Skin of body (tissue), 2 donors: ENCODE measurements around the gene SERPINA3. TPM values are rescaled to one million over a fixed set of nuclear protein-coding genes. Genes with fewer than 3 reads are reported as not detected.
"Not testable (repeated sequence)": the region's sequence is repeated elsewhere in the genome, so short reads cannot be mapped to it uniquely, and the experiment has no call there.

Experiments used
- DNase-seq: peaks from one replicate; lab custom pipeline; 2025; lab: John Stamatoyannopoulos, UW
- total RNA-seq: library from RNA; depleted of rRNA; stranded (reverse); fragments of >200 nt; gene quantifications from one replicate; pipeline ENCODE4 v1.2.3, GENCODE V29; 2014

SERPINA3 gene
- total RNA-seq, 1 donor from 2014 or later = 14.0 TPM

GRCh38 chr14:94584591-94585280 lies 27.5 kb upstream of the SERPINA3 start:
- no peak for DNase-seq

GRCh38 chr14:94586635-94587034 lies 25.6 kb upstream of the SERPINA3 start:
- no peak for DNase-seq

GRCh38 chr14:94588311-94588710 lies 23.9 kb upstream of the SERPINA3 start:
- no peak for DNase-seq

- no peak for DNase-seq
These were observed 21.1 kb upstream of the SERPINA3 start for GRCh38 chr14:94591073-94591472.

- no peak for DNase-seq
These were observed 20.3 kb upstream of the SERPINA3 start for GRCh38 chr14:94591871-94592270.

GRCh38 chr14:94592457-94592856 lies 19.7 kb upstream of the SERPINA3 start:
- no peak for DNase-seq

GRCh38 chr14:94593376-94593748 lies 18.8 kb upstream of the SERPINA3 start:
- DNase-seq = no peak

GRCh38 chr14:94593749-94594431 lies 18.3 kb upstream of the SERPINA3 start:
- DNase-seq = no peak

- no peak for DNase-seq
These were observed 17.8 kb upstream of the SERPINA3 start for GRCh38 chr14:94594441-94594840.

- DNase-seq = no peak
These were observed 16.3 kb upstream of the SERPINA3 start for GRCh38 chr14:94595912-94596311.

- DNase-seq = no peak
These were observed 15.8 kb upstream of the SERPINA3 start for GRCh38 chr14:94596361-94596760.

GRCh38 chr14:94597788-94598187 lies 14.4 kb upstream of the SERPINA3 start:
- no peak for DNase-seq

- no peak for DNase-seq
These were observed 13.7 kb upstream of the SERPINA3 start for GRCh38 chr14:94598506-94598815.

- peak; percentile 3 for DNase-seq
These were observed 13.2 kb upstream of the SERPINA3 start for GRCh38 chr14:94598816-94599655.

- DNase-seq = no peak
These were observed 12.6 kb upstream of the SERPINA3 start for GRCh38 chr14:94599656-94600004.

- no peak for DNase-seq
These were observed 12.0 kb upstream of the SERPINA3 start for GRCh38 chr14:94600148-94600545.

- peak; percentile 34 for DNase-seq
These were observed 10.3 kb upstream of the SERPINA3 start for GRCh38 chr14:94601884-94602391.

- no peak for DNase-seq
These were observed 9.5 kb upstream of the SERPINA3 start for GRCh38 chr14:94602722-94603121.

GRCh38 chr14:94605361-94605760 lies 6.8 kb upstream of the SERPINA3 start:
- DNase-seq = no peak

GRCh38 chr14:94608966-94609365 lies 3.2 kb upstream of the SERPINA3 start:
- not testable (repeated sequence) for DNase-seq

GRCh38 chr14:94611179-94611578 lies 1.0 kb upstream of the SERPINA3 start:
- no peak for DNase-seq
